GM19395 (cell line): ENCODE data around the gene RUVBL2.
"Not testable (repeated sequence)": the region's sequence is repeated elsewhere in the genome, so short reads cannot be mapped to it uniquely, and the experiment has no call there.

Experiments
- ATAC-seq: cut with Tn5 transposase; IDR thresholded peaks from one replicate; pipeline ENCODE4 v1.9.1; 2021; ENCODE audit warnings: mild to moderate bottlenecking, moderate library complexity; ENCODE audit not compliant: unreplicated experiment

Gene RUVBL2

DNA sequence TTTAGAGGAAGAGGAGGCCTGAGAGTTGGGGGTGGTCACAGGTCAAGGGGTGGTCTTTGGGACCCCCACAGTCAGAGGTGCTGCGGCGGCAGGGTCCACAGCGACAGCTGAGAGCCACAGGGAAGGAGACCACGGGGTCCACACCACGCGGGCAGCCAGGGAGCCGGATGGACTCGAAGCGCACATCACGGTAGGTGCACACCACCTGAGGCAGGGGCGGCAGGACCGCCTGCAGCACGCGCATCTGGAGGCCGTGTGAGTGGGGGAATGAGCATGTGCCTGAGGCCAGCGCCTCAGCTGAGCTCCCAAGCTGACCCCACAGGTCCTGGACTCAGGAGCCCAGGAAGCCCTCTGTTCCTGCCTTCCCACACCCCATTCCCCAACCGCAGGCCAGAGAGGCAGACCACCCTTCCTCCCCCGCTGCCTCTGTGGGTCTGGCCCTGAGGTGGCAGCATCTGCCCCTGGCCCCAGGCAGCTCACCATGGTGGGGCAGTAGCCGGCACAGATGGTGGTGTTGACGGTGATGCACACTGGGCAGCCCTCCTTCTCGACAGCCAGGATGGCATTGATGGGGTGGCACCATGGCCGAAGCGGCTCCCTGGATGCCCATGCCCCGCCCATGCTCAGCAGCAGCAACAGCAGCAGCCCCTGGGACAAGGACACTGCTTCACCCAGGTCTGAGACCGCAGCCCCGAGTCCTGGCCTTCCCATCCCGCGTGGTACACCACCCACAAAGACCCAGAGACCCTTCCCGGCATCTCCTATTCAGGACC is 22.6 kb downstream of the RUVBL2 start:
- ATAC-seq, result no peak

- no peak for ATAC-seq
Observed at GRCh38 chr19:49017041-49017665, 23.5 kb downstream of the RUVBL2 start, which contains the start of gene LHB. LHB (minus strand) TSS chr19:49017091; CDS start chr19:49017081, 10 bp downstream.

DNA sequence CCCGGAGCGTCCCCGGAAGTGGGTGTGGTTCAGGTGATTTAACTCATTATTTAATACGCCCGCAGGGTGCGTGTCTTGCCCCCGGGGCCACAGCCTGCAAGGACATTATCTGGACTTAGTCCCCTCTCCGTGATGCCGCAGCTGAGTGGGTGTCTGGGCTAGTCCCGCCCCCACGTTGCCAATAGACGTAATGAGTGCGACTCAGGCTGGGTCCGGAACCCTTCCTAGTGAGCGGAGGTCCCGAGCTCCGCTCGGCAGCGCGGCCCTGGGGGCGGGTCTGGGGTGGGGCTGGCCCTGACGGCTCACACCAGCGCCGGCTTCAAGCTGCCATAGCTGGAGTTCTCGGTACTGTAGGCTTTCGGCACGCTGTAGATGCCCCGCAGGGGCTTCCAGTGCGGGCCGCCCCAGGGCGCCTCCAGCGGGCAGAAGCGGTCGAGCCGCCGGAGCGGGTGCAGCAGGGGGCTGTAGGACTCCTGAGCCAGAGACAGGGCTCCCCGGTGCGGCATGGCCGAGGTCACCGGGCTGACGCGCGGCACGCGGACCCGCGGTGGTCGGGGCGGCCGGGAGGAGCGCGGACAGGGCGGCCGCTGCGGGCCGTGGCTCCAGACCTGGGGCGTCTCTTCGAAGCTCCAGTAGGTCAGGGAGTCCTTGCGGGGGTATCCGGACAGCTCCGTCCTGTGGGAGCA is 24.1 kb downstream of the RUVBL2 start:
- no peak for ATAC-seq

- not testable (repeated sequence) for ATAC-seq
Observed at GRCh38 chr19:49018388-49019241, 24.9 kb downstream of the RUVBL2 start.

- ATAC-seq, result no peak
Observed at GRCh38 chr19:49019242-49019932, 25.7 kb downstream of the RUVBL2 start.

GRCh38 chr19:49020342-49020741 is 26.7 kb downstream of the RUVBL2 start:
- ATAC-seq, result no peak

DNA sequence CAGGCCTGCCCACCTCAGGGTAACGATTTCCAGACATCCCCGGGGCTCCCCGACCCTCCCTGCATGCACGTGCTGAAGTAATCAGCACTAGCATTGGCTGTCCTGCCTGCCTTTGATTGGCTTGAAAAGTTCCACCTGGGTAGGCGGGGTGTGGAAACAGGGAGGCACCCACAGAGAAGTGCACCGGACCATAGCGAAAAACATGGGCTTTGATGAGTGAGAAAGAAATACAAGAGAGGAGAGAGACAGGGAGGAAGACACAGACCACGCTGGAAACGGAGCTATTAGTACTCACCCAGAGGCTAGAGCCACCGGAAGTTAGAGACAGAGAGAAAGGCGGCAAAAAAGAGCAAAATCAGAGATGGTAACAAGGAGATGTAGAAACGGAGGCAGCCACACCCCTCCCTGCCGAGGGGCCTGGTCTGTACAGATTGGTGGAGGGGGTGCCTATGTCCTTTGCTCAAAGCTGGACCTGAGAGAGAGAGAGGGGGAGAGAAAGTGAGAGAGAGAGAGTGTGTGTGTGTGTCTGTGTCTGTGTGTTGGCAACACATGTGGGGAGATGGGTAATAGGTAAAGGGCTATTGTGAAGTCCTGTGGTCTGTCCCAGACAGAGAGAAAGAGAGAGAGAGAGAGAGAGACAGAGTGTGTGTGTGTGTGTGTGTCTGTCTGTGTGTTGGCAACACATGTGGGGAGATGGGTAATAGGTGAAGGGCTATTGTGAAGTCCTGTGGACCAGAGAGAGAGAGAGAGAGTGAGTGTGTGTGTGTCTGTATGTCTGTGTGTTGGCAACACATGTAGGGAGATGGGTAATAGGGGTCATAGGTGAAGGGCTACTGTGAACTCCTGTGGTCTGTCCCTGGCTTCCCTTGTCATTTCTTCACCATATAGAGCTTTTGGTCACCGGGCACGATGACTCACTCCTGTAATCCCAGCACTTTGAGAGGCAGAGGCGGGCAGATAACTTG is 27.5 kb downstream of the RUVBL2 start:
- no peak for ATAC-seq

DNA sequence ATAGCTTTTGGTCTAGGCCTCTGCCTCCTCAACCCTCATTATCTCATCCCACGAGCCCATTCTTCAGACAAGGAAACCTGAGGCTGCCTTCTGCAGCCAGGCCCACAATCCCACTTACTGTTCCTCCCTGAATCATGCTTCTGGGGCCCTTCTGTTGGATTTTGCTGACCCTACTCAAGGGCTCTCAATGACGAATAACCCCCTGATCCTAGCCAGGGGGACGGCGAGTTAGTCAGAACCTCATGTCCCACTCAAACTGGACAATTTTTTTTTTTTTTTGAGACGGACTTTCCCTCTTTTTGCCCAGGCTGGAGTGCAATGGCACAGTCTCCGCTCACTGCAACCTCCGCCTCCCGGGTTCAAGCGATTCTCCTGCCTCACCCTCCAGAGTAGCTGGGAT is 28.4 kb downstream of the RUVBL2 start:
- ATAC-seq, result no peak

DNA sequence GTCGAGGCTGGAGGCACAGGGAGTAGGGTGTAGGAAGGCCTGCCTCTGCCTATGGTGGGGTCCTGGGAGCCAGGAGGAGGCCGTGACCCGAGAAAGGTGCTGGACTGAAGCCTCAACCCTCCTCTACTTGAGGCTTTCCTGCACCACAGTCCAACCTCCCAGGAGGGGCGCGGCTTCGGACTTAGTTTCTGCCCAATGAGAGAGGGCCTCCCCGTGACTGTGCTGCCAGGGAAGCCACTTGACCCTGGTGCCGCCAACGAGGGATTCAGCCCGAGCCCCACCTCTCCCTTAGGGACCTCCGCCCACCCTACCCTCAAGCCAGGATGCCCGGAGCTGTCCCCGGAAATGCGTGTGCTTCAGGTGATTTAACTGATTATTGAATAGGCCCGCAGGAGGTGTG is 30.5 kb downstream of the RUVBL2 start, which contains the start of gene CGB3:
CGB3 (minus strand) TSS at position 101 of the 400 bp plus-strand sequence. CDS start 362 bp downstream, outside the sequence.
- not testable (repeated sequence) for ATAC-seq

- ATAC-seq, result not testable (repeated sequence)
Observed at GRCh38 chr19:49025088-49025487, 31.4 kb downstream of the RUVBL2 start.

DNA sequence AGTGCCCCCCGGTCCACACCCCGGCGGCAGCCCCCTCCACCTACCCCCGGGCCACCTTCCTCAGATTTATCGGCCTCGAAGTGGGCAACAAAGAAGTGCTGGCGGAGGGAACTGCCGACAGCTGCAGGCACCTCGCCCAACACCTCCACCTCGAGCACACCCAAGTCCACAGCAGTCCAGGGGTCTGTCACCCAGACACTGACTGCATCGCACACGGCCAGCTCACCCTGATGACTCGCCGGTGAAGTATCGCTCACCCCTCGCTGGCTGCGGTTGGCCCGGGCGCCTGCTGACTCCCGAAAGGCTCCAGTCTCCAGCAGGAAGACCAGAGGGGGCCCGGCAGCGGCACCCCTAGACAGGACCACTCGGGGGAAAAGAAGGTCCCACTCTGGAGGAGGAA is 31.9 kb downstream of the RUVBL2 start:
- not testable (repeated sequence) for ATAC-seq

- ATAC-seq, result not testable (repeated sequence)
Observed at GRCh38 chr19:49028686-49029085, 35.0 kb downstream of the RUVBL2 start.

GRCh38 chr19:49029749-49030148 is 36.1 kb downstream of the RUVBL2 start:
- ATAC-seq, result not testable (repeated sequence)

- ATAC-seq, result not testable (repeated sequence)
Observed at GRCh38 chr19:49030323-49030722, 36.6 kb downstream of the RUVBL2 start.

GRCh38 chr19:49031642-49032301 is 38.1 kb downstream of the RUVBL2 start, which contains the start of gene CGB2:
CGB2 (plus strand) TSS chr19:49031890; CDS start chr19:49032096, 206 bp downstream.
- not testable (repeated sequence) for ATAC-seq

DNA sequence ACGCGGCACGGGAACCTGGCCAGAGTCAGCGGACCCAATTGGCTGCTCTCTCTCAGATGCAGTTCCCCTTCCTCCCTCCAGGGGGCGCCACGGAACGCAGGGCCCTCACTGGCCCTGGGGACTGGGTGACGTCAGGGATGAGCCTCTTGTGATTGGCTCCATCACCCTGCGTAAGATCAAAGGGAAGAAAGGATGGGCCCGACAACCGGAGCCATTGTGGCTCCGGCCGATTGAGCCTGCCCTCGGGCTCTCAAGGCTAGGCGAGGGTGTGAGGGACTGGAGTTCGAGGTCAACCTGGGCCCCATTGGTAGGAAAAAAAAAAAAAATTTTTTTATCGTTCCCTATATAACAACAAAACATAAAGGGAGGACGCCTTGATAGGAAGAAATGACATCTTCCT is 43.1 kb downstream of the RUVBL2 start, which contains the start of gene CGB1:
CGB1 (minus strand) TSS at position 81 of the 400 bp plus-strand sequence. CDS start 184 bp downstream, outside the sequence.
- ATAC-seq, result not testable (repeated sequence)

- not testable (repeated sequence) for ATAC-seq
Observed at GRCh38 chr19:49038111-49038510, 44.4 kb downstream of the RUVBL2 start.
